ENCODE data around the gene MCM10. TPM values are rescaled to one million over a fixed set of nuclear protein-coding genes. Genes with fewer than 3 reads are reported as not detected.
"Not testable (repeated sequence)": the region's sequence is repeated elsewhere in the genome, so short reads cannot be mapped to it uniquely, and the experiment has no call there.

The MCM10 gene
- polyA plus RNA-seq, 1 donor from 2014 or later = 0.63 TPM

- TF ChIP-seq REST (IDR thresholded peaks at IDR 0.05; ENCODE audit: borderline replicate concordance) = no peak
- no peak for TF ChIP-seq MXI1 (conservative IDR thresholded peaks at IDR 0.05; ENCODE audit: poor library complexity, severe bottlenecking)
- no peak for TF ChIP-seq POLR2AphosphoS5 (IDR thresholded peaks at IDR 0.05)
- TF ChIP-seq EZH2 (IDR thresholded peaks at IDR 0.05; ENCODE audit: borderline replicate concordance, insufficient read depth, low read length, poor library complexity, severe bottlenecking) = no peak
- TF ChIP-seq RAD21 (conservative IDR thresholded peaks at IDR 0.05) = no peak
- no peak for TF ChIP-seq TAF1 (IDR thresholded peaks at IDR 0.05; ENCODE audit: low read depth)
- TF ChIP-seq, protein P1, sequence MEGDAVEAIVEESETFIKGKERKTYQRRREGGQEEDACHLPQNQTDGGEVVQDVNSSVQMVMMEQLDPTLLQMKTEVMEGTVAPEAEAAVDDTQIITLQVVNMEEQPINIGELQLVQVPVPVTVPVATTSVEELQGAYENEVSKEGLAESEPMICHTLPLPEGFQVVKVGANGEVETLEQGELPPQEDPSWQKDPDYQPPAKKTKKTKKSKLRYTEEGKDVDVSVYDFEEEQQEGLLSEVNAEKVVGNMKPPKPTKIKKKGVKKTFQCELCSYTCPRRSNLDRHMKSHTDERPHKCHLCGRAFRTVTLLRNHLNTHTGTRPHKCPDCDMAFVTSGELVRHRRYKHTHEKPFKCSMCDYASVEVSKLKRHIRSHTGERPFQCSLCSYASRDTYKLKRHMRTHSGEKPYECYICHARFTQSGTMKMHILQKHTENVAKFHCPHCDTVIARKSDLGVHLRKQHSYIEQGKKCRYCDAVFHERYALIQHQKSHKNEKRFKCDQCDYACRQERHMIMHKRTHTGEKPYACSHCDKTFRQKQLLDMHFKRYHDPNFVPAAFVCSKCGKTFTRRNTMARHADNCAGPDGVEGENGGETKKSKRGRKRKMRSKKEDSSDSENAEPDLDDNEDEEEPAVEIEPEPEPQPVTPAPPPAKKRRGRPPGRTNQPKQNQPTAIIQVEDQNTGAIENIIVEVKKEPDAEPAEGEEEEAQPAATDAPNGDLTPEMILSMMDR (IDR thresholded peaks at IDR 0.05; ENCODE audit: poor library complexity, severe bottlenecking) = no peak
- TF ChIP-seq EP300 (conservative IDR thresholded peaks at IDR 0.05; ENCODE audit: poor library complexity, severe bottlenecking) = no peak
- no peak for TF ChIP-seq SMC3 (conservative IDR thresholded peaks at IDR 0.05; ENCODE audit: poor library complexity)
- H3K4me2 ChIP-seq (ENCODE audit: low read length) = no peak overlapping the region
- no peak overlapping the region for H2AFZ ChIP-seq (ENCODE audit: low read depth, low read length)
- H3K79me2 ChIP-seq (replicated peaks; ENCODE audit: insufficient read depth, low read length) = no peaks in the 10 kb centered on the region
- no peaks in the 10 kb centered on the region for H3K27me3 ChIP-seq (ENCODE audit: insufficient read depth, low read depth, low read length)
- H3K9me2 ChIP-seq (ENCODE audit: insufficient read depth, low read length) = no peaks in the 10 kb centered on the region
- no peak overlapping the region for H3K27ac ChIP-seq (ENCODE audit: low read length)
- no peaks in the 10 kb centered on the region for H3K9me3 ChIP-seq (ENCODE audit: low read length)
- H3K9ac ChIP-seq (ENCODE audit: low read length) = no peak overlapping the region
- no peaks in the 10 kb centered on the region for H3K36me3 ChIP-seq (ENCODE audit: insufficient read depth, low read length)
- H4K20me1 ChIP-seq (ENCODE audit: insufficient read depth) = no peaks in the 10 kb centered on the region
- no peaks in the 10 kb centered on the region for H3F3A ChIP-seq (ENCODE audit: insufficient read depth, low read length, poor library complexity, severe bottlenecking)
- no peak overlapping the region for H3K4me3 ChIP-seq (ENCODE audit: low read length)
Measured at GRCh38 chr10:13147161-13147560, 14.2 kb upstream of the MCM10 start.

GRCh38 chr10:13152296-13152695 lies 9.1 kb upstream of the MCM10 start:
- Histone ChIP-seq H3K9me3 (ENCODE audit: low read length) (no peaks in the 10 kb centered on the region), H3K27me3 (ENCODE audit: insufficient read depth, low read depth, low read length) (no peaks in the 10 kb centered on the region), H3F3A (ENCODE audit: insufficient read depth, low read length, poor library complexity, severe bottlenecking) (no peaks in the 10 kb centered on the region), H3K4me2 (ENCODE audit: low read length) (no peak overlapping the region), H3K9ac (ENCODE audit: low read length) (no peak overlapping the region), H3K27ac (ENCODE audit: low read length) (no peak overlapping the region), H3K79me2 (replicated peaks; ENCODE audit: insufficient read depth, low read length) (no peaks in the 10 kb centered on the region), H3K9me2 (ENCODE audit: insufficient read depth, low read length) (no peaks in the 10 kb centered on the region), H2AFZ (ENCODE audit: low read depth, low read length) (no peak overlapping the region), H4K20me1 (ENCODE audit: insufficient read depth) (no peaks in the 10 kb centered on the region), H3K36me3 (ENCODE audit: insufficient read depth, low read length) (no peaks in the 10 kb centered on the region), H3K4me3 (ENCODE audit: low read length) (no peak overlapping the region)
- TF ChIP-seq, protein P1 (IDR thresholded peaks at IDR 0.05; ENCODE audit: poor library complexity, severe bottlenecking) = no peak
- TF ChIP-seq SMC3 (conservative IDR thresholded peaks at IDR 0.05; ENCODE audit: poor library complexity) (no peak), MXI1 (conservative IDR thresholded peaks at IDR 0.05; ENCODE audit: poor library complexity, severe bottlenecking) (no peak), EZH2 (IDR thresholded peaks at IDR 0.05; ENCODE audit: borderline replicate concordance, insufficient read depth, low read length, poor library complexity, severe bottlenecking) (no peak), EP300 (conservative IDR thresholded peaks at IDR 0.05; ENCODE audit: poor library complexity, severe bottlenecking) (no peak), RAD21 (conservative IDR thresholded peaks at IDR 0.05) (no peak), TAF1 (IDR thresholded peaks at IDR 0.05; ENCODE audit: low read depth) (no peak), POLR2AphosphoS5 (IDR thresholded peaks at IDR 0.05) (no peak), REST (IDR thresholded peaks at IDR 0.05; ENCODE audit: borderline replicate concordance) (no peak)

- not testable (repeated sequence) for H3K4me3 ChIP-seq (ENCODE audit: low read length); H3K9ac ChIP-seq (ENCODE audit: low read length); H3K4me2 ChIP-seq (ENCODE audit: low read length); H3K27ac ChIP-seq (ENCODE audit: low read length); H3K9me3 ChIP-seq (ENCODE audit: low read length); H2AFZ ChIP-seq (ENCODE audit: low read depth, low read length); H3K9me2 ChIP-seq (ENCODE audit: insufficient read depth, low read length); H3K27me3 ChIP-seq (ENCODE audit: insufficient read depth, low read depth, low read length); H3K79me2 ChIP-seq (replicated peaks; ENCODE audit: insufficient read depth, low read length); H4K20me1 ChIP-seq (ENCODE audit: insufficient read depth); H3K36me3 ChIP-seq (ENCODE audit: insufficient read depth, low read length); H3F3A ChIP-seq (ENCODE audit: insufficient read depth, low read length, poor library complexity, severe bottlenecking)
Measured at GRCh38 chr10:13155860-13156259, 5.5 kb upstream of the MCM10 start.

Measured in neural cell (in vitro differentiated cells).